GM18498 (cell line): ENCODE data around the gene IRS1.
A peak's percentile ranks its signal among the peaks of the same experiment; 100 is the strongest.
"Not testable (repeated sequence)": the region's sequence is repeated elsewhere in the genome, so short reads cannot be mapped to it uniquely, and the experiment has no call there.

Experiments used
- ATAC-seq: cut with Tn5 transposase; IDR thresholded peaks from one replicate; pipeline ENCODE4 v1.9.1; 2021; ENCODE audit warnings: mild to moderate bottlenecking, moderate library complexity; ENCODE audit not compliant: unreplicated experiment

Gene IRS1, protein sequence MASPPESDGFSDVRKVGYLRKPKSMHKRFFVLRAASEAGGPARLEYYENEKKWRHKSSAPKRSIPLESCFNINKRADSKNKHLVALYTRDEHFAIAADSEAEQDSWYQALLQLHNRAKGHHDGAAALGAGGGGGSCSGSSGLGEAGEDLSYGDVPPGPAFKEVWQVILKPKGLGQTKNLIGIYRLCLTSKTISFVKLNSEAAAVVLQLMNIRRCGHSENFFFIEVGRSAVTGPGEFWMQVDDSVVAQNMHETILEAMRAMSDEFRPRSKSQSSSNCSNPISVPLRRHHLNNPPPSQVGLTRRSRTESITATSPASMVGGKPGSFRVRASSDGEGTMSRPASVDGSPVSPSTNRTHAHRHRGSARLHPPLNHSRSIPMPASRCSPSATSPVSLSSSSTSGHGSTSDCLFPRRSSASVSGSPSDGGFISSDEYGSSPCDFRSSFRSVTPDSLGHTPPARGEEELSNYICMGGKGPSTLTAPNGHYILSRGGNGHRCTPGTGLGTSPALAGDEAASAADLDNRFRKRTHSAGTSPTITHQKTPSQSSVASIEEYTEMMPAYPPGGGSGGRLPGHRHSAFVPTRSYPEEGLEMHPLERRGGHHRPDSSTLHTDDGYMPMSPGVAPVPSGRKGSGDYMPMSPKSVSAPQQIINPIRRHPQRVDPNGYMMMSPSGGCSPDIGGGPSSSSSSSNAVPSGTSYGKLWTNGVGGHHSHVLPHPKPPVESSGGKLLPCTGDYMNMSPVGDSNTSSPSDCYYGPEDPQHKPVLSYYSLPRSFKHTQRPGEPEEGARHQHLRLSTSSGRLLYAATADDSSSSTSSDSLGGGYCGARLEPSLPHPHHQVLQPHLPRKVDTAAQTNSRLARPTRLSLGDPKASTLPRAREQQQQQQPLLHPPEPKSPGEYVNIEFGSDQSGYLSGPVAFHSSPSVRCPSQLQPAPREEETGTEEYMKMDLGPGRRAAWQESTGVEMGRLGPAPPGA (N-terminal part only)

DNA sequence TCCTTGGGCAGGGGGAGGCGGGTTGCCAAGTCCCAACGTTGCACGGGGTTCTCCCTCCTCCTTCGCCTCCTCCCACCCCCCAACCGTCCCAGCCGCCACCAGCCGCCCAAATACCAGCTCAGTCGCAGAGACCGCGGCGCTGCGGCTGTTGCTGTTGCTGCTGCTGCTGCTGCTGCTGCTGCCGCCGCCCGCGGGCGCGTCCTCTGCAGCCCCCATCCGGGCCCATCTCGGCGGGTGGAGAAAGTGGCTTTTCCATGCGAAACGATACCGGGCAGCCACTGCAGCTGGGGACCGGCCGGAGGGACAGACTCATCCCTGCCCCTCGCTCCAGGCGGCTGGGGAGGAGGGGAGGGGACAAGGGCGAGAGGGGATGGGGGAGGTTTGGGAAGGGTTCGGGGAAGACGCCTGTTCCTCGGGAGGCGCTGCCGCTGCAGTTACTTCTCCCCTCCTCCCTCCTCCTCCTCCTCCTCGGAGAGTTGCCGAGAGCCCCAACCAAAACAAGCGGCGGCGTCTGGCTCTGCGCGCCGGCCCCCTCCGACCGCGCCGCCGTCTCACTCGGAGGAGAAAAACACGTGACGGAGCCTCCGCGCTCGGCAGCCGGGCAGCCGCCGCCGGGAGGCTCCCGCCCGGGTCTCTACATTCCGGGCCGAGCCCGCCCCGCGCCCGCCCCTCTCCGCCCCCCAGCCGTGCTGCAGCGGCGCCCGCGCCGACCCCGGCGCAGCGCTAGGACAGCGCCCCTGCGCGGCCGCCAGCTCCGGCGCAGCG is at the start of gene IRS1:
TSS of gene IRS1 (minus strand) at position 610 of the 765 bp plus-strand sequence. CDS start 1,082 bp downstream, outside the sequence.
- peak; percentile 42 for ATAC-seq

DNA sequence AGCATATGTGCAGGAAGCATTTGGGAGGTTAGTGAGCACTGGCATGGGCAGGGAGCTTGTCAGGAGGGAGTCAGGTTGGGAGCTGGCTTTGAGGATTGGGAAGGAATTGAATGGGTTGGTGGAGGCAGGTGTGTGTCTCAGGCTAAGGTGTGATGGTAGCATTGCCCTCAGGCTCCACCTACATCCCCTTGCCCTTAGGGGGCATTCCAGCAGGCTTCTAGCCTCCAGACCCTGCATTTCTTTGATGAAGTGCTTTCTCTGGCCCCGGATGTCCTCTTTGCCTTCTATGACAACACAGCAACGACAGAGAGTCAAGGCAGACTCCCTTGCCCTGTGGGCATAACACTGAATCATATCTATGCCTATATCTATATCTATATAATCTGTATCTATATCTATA is 49.7 kb upstream of the IRS1 start:
- ATAC-seq: no peak

DNA sequence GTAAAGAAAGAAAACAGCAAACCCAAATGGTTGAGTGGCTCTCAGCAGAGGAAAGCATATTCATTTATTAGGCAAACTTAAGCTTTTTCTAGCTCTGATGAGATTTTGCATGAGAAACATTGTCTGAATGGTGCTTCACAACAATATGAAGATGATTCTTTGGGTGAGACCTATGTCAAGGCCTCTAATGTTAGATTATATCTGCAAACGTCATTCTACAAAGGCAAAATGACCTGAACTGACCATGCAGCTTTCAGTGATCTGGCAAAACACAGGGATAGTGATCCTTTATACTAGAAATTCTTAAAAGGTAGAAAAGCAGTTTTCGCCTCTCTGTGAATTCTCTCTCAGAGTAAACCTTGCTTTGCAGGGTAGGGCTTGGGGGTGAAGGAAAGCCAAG is 47.9 kb upstream of the IRS1 start:
- ATAC-seq: no peak

DNA sequence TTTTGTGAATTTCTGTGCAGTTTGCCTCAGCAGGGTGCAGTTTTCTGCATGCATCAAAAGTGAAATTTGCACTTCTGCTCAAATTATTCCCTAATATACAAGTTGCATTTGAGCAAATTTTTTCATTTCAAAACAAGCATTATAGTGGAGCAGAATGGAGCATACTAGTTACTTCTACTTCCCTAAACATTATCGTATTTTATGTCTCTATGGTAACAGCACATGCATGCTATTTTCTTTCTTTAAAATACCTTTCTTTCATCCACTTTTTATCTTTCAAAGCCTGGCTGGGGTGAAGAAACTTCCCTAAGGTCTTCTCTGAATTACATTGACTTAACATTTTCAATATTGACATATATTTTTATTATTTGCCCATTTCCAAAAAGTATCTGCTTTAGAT is 47.5 kb upstream of the IRS1 start:
- ATAC-seq: no peak

DNA sequence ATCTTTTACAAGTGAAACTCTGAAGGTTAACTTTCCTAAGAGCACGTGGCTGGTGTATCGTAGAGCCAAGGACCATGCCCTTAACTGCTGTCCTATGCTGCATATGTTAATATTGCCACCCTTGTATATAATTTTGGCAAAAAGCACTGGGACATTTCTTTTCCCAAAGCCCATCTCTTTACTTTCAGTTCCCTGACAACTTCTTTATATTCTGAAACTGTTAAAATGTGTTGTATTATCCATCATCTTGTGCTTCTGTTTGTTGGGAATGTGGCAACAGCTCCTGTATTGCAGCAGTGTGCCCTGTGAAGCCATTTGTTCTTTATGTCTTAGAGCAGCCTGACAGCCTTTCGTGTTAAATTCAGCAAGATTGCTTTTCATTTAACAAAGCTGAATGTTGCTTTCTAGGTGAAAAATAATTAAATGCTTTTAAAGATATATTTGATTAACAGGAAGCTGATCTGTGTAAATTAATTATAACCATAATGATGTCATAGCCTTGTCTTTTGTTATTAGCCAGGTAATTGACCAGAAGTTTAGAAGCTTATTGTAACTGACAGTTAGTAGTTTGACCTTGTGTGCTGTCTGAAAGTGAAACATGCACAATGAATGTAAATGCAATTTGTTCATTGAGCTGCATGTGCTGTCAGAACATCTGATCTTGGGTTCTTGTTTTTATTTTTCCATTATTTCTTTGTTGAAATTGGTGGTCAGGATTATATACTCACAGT is 45.9 kb upstream of the IRS1 start:
- ATAC-seq: peak; percentile 74

DNA sequence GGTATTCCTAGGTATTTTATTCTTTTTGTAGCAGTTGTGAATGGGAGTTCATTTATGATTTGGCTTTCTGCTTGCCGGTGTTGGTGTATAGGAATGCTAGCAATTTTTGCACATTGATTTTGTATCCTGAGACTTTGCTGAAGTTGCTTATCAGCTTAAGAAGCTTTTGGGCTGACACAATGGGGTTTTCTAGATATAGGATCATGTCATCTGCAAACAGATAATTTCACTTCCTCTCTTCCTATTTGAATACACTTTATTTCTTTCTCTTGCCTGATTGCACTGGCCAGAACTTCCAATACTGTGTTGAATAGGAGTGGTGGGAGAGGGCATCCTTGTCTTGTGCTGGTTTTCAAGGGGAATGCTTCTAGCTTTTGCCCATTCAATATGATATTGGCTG is 43.4 kb upstream of the IRS1 start:
- not testable (repeated sequence) for ATAC-seq

DNA sequence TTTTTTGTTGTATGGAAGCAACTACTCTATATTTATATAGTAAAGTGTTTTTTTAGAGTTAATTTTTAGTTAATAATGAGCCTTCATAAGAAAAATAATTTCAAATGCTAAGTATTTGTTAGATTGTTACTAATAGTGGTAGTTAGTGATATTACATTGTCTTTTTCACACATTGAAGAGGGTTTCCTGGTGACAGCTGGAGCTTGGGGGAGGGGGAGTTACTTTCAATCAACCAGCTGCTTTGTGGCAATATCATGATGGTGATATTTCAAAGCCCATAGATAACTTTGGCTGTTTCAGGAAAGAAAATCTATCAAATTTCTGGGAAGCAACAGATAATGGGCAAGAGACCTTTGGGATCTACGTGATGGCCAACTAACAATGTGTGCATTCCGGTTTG is 40.3 kb upstream of the IRS1 start:
- ATAC-seq: no peak

DNA sequence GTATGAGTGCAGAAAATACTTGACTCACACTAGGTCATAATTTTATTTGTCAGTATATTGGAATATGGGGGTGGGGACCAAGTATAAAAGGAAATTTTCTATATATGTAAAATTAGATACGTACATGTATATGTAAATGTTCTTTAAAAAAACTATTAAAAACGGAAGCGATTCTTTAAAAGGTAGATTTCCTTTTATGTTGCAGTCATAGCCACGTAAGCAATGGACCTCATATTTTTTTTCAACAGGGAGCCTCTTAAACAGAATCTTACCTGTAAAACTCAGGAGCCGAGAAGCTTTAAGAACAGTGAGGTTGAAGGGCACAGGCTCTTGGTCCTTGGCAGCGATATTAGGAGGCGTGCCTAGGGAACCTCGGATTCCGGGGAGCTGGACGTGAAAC is 39.5 kb upstream of the IRS1 start:
- ATAC-seq: no peak

DNA sequence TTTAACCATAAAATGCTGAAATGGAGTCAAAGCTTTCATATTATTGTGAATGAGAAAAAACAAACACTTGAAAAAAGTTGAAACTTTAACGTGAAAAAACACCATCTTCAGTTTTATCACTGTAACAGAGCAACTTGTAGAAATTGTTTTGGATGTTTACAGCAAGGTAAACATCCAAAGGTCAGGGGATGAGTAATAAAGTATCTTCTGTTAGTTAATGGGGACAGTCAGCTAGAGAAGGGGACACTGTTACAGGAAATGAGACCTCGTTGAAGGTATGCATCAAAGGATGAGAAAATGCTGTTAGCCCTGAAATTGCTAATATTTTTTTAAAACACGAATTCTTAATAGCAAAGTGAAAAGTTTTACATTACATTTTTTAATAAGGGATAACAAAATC is 39.1 kb upstream of the IRS1 start:
- ATAC-seq: no peak

DNA sequence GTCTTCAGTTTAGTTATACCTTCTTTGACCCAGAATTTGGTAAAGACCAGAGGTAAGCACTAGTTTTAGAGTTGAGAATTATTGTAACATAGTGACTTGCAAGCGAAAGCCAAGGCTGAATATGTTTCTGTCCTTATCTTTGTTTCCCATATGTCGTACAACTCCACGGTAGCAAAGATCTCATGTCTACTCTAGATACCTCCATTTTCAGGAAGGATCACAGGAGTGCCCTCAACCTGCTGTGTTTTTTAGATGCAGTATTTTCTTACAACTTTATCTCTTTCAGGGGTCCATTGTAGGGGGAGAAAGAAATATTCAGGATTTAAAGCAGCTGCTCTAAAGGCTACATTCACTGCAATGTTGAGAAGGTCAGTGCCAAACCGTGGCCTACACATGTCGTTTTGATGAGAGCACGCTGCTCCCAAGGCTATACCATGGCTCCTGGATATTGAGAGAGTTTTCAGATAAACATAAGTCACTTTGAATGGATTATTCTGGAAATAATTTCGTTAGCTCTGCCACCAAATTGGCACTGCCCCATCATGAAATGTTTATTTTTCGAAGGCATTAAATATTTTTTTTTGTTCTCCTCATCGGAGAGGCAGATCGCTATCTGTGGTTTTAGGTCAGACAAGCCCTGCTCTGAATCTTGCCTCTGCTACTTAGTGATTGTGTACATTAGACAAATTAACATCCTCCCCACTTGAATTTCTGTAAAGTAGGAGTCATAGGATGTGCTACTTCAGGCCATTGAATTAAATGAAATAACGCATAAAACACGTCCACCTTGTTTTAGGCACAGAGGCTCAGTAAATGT is 38.4 kb upstream of the IRS1 start:
- ATAC-seq: no peak

DNA sequence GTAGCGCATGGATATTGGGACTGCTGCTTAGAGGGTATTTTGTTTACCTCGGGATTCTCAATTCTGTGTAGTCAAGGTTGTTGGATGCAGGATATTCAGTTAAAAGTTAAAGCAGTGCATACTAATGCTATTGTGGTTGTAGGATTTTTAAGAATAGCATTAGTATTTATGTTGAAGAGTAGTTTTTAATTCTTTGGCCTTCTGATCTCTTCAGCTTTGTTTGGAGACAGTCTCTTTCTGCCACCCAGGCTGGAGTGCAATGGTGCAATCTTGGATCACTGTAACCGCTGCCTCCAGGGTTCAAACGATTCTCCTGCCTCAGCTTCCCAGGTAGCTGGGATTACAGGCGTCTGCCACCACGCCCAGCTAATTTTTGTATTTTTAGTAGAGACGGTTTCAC is 37.7 kb upstream of the IRS1 start:
- ATAC-seq: no peak

DNA sequence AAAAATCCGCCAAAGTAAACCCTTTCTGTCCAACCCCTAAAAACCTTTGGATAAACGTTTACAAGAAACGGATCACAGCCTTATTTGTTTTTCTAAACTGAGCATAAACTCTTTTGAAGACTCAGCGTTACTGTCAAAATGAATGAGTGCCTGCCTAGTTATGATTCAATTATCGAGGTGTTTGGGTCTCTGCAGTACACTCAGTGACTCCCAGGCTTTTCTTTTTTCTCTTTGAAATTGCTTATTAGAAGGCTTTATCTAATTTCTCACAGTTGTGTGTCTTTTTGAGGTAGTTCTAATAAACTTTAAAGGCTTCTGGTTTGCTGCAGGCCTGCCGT is 36.9 kb upstream of the IRS1 start:
- peak; percentile 11 for ATAC-seq

DNA sequence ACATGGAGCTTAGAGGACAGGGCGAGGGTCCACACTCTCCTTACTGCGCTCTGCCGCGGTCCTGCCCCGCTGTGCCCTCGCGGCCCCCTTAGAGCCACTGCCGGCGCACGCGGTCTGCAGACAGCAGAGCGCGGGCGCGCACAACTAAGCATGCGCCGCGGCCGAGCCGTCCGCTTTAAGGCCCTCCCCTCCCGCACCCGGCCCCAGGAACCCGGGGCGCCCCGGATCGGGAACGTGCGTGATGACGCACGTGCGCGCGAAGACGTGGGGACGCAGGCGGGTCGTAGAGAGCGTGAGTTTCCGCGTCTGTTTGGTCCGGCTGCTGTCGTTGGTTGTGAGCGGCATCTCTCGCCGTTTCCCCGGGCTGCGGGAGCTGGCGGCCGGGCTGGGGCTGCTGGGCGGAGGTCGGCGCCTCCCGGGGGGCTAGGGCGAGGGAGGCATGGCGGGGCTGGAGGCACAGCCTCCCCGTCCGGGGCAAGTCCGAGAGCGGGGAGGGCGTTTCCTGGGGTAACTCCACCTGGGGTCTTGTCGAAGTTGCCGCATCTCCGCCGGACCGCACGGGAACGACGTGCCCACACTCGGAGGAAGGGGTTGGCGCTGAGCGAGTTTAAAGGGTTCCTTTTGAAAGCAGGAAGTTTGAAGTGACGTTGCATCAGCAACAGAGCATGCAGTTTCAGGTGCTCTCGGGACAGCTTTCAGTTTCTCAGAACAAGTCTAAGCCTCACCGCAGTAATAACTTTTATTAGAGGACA is 36.4 kb upstream of the IRS1 start, which contains the start of gene RHBDD1:
TSS of gene RHBDD1 (plus strand) at position 259 of the 752 bp plus-strand sequence. CDS start 28,640 bp downstream, outside the sequence.
- peak; percentile 86 for ATAC-seq

DNA sequence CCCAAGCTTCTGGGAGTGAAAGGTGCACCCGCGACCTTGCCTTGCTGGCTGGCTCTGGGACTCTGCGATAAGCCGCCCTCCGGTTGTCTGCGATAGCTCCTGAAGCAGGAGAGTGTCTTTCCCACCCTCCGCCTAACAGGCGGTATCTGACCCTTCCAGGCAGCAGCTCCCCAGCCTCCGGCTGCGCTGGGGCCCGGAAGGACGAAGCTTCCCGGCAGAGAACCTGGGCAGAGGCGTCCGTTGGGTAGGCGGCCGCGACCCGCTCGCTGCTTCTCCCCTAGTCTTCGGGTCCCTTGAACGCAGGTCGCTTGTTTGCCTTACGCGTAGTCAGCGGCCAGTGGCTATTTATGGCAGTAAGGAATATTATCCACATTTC is 35.8 kb upstream of the IRS1 start:
- peak; percentile 28 for ATAC-seq

DNA sequence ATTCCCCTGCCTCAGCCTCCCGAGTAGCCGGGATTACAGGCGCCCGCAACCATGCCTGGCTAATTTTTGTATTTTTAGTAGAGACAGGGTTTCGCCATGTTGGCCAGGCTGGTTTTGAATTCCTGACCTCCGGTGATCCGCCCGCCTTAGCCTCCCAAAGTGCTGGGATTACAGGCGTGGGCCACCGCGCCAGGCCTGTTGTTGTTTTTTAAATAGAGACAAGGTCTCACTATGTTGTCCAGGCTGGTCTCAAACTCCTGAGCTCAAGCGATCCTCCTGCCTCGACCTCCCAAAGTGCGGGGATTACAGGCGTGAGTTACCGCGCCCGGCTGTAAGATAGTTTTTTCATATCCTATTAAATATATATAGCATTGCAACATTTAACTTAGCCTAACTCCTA is 35.3 kb upstream of the IRS1 start:
- ATAC-seq: not testable (repeated sequence)

DNA sequence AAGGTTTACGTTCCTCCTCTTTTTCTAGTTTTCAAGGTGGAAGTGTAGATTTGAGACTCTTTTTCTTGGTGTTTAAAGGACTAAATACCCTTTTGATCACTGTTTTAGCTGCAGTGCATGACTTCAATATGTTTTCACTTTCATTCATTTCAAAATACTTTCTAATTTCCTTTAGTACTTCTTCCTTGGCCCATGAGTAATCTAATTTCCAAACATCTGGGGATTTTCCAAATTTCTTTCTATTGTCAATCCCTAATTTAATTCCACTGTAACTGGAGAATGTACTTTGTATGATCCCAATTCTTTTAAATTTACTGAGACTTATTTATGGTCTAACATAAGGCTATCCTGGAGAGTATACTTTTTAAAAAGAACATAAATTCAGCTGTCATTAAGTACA is 32.4 kb upstream of the IRS1 start:
- no peak for ATAC-seq

DNA sequence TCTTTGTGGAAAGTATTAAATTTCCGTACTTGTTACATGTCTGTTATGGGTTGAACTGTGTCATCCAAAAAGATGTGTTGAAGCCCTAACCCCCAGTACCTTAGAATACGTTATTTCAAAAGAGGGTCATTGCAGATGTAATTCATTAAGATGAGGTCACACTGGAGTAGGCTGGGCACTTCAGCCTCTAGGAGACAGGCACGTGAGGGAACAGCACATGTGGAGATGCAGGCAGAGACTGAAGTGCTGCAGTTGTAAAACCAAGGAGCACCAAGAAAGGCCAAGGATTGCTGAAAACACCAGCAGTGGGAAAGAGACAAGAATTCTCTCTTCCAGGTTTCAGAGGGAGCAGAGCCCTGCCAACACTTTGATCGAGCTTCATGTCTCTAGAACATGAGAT is 31.6 kb upstream of the IRS1 start:
- ATAC-seq: no peak

DNA sequence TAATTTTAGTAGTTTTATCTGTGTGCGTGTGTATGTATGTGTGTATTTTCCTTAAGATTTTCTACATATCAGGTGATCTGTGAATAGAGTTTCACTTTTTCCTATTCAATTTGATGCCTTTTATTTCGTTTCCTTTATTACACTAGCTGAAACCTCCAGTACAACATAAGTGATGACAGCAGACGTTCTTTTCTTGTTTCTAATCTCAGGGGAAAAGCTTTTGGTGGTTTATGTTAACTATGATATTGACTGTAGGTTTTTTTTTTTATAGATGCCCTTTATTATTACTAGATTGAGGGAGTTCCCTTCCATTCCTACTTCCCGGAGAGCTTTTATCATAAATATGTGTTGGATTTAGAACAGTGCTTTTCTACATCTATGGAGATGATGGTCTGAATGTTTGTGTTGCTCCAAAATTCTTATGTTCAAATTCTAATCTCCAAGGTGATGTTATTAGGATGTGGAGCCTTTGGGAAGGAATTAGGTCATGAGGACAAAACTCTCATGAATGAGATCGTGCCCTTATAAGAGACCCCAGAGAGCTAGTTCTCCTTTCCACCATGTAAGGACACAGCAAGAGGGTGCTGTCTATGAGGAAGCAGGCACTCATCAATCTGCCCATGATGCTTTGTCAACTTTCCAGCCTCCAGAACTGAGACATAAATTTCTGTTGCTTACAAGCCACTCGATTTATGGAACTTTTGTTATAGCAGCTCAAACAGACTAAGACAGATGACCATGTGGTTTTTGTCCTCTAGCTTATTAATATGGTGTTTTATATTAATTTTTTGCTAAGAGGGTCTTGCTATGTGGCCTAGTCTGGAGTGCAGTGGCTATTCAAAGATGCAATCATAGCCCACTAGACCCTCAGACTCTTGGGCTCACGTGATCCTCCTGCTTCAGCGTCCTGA is 30.4 kb upstream of the IRS1 start:
- no peak for ATAC-seq
